Measurements from ENCODE around the gene FBXW5. TPM values are rescaled to one million over a fixed set of nuclear protein-coding genes. Genes with fewer than 3 reads are reported as not detected.

The FBXW5 gene
- total and polyA plus RNA-seq, 8 donors: 56.2 to 117 (median 64.1) TPM

DNA sequence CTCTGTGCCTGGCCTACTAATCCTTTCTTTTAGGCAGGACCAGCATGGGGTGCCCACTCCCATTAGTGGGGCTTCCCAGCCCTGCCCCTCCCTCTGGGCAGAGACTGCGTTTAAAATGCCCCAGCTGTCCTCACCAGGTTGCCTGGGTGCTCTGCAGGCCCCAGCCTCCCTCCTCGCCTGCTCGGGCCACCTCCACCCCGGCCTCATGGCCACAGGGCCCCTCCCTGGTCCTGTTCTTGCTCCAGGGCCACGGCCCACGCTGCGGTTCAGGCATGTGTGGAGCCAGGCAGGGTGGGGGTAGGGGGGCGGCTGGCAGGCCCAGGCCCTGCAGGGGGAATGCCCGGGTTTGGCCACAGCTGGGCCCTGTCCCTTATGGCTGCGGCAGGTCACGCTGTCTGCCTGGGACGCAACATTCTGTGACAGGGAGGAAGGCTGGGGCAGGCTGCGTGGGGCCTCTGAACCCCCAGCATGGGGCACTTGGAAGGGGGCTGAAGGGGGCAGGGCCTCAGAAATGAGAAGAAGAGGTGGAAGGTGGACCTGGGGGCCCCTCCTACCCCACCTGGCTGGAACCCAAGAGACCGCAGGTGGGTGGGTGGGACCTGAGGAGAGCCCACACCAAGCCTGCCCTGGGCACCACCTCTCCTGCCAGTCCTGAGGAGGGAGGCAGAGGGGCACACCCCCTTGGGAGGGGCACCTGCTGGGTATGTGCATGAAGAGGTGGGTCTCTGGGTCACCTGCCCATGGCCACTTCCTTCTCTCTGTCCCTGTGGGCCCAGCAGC lies 7.2 kb upstream of the FBXW5 start, which contains the start of gene LCN12:
LCN12 (plus strand) TSS at position 733 of the 780 bp plus-strand sequence. CDS start 55 bp downstream, outside the sequence.
- peak within 1 kb of the TSS; percentile 42 to 94 (median 94) for H3K27ac ChIP-seq
- TF ChIP-seq, protein P1, sequence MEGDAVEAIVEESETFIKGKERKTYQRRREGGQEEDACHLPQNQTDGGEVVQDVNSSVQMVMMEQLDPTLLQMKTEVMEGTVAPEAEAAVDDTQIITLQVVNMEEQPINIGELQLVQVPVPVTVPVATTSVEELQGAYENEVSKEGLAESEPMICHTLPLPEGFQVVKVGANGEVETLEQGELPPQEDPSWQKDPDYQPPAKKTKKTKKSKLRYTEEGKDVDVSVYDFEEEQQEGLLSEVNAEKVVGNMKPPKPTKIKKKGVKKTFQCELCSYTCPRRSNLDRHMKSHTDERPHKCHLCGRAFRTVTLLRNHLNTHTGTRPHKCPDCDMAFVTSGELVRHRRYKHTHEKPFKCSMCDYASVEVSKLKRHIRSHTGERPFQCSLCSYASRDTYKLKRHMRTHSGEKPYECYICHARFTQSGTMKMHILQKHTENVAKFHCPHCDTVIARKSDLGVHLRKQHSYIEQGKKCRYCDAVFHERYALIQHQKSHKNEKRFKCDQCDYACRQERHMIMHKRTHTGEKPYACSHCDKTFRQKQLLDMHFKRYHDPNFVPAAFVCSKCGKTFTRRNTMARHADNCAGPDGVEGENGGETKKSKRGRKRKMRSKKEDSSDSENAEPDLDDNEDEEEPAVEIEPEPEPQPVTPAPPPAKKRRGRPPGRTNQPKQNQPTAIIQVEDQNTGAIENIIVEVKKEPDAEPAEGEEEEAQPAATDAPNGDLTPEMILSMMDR (IDR thresholded peaks at IDR 0.05): no peak
- FAIRE-seq (no peak), ATAC-seq (no peak), DNase-seq (peak in 2 of 6 donors; percentile 50 to 80)
- H3K9me3 ChIP-seq: no peaks in the 10 kb centered on the region
- intact Hi-C loops (cut with DNase I): loop anchor here in 1 of 3 donors (10.0 kb wide), 1 partner anchor 73 kb away; the partner anchor contains the start of gene ABCA2
- H3K4me1 ChIP-seq: peaks cover 0 to 18% (median 0%) of the 10 kb centered on the region in 3 donors
- H3K27me3 ChIP-seq: no peaks in the 10 kb centered on the region
- 73 to 82% methylated on average over 13 to 14 of the region's 14 CpGs for WGBS, 2 donors
- H3K36me3 ChIP-seq: no peaks in the 10 kb centered on the region
- H3K4me3 ChIP-seq: no peak within 1 kb of the TSS

DNA sequence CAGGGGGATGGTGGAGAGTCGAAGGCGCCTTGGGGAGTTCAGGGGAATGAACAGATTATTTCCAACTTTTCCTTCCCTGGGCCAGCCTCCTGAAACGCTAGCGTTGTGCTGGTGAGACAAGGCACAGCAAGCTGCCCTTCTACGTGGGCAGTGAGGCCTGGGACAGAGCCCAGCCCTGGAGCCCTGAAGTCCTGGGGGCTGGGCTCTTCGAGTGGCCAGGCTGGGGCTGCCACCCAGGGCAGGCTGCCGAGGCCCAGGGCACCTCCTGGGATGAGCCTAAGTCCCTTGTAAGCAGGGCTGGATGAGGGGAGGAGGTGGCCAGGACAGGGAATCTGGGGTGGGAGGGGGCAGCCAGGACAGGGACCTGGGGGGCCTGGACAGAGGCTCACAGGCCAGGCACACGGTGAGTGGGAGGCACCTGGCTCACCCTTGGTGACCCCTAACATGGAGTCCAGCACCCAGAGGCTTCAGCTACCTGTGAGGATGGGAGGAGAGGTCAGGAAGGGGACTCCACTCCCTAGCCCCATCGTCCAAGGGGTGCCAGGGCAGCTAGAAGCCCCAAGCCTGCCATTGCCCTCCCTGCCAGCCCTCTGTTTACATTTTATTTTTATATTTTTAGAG lies 6.2 kb upstream of the FBXW5 start:
- H3K36me3 ChIP-seq: no peaks in the 10 kb centered on the region
- TF ChIP-seq, protein P1 (IDR thresholded peaks at IDR 0.05): no peak
- no peaks in the 10 kb centered on the region for H3K27me3 ChIP-seq
- no peaks in the 10 kb centered on the region for H3K9me3 ChIP-seq
- DNase-seq (peak in 2 of 6 donors; percentile 54 to 65), ATAC-seq (peak; percentile 19 to 46 (median 22)), FAIRE-seq (no peak)
- peaks cover 0 to 18% (median 0%) of the 10 kb centered on the region in 3 donors for H3K4me1 ChIP-seq
- peak overlapping the region; percentile 93 to 94 (median 94) for H3K27ac ChIP-seq
- peak overlapping the region; percentile 58 to 71 (median 66) for H3K4me3 ChIP-seq
- 13 to 14% methylated on average over 8 to 9 of the region's 9 CpGs for WGBS, 2 donors
- intact Hi-C loops (cut with DNase I): loop anchor here in 1 of 3 donors (10.0 kb wide), 1 partner anchor 74 kb away; the partner anchor contains the start of gene ABCA2

DNA sequence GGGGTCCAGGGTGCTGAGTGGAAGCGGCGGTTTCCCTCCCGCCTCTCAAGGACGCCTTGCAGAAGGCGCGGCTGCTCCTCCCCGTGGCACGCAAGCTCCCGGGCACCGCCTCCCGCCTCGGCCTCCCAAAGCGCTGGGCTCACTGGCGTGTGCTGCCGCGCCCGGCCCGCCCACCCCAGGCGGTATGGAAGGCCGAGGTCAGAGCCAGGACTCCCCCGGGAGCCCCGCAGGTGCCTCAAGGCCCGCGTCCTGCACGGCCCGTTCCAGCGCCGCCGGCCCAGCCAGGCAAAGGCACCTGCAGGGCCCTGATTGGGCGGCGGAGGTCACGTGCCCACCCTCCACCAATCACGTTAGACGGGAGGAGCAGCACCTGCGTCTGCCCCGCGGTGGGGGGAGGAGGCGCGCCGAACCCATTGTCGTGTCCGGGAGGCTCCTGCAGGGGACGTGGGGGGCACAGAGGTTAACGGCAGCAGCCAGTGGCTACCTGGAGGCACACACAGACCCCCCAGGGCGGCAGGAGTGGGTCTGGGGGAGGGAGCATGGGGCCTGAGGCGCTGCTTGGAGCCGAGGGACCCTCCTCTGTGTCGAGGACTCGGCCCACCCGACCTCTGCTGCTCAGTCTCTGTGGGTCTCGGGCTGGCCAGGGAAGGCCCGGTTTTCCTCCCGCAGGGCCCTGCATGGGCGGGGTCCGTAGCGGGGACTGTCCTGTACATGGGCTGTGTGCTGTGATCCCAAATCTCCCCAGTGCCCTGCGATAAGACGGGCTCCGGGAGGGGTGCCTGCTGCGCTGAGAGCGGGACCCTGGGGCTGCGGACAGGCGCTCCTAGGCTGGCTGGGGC lies 5.5 kb upstream of the FBXW5 start:
- DNase-seq: peak; percentile 96 to 99 (median 98)
- TF ChIP-seq, protein P1 (IDR thresholded peaks at IDR 0.05): peak in 1 of 4 donors; percentile 15
- H3K4me1 ChIP-seq: peaks cover 0 to 18% (median 0%) of the 10 kb centered on the region in 3 donors
- peak overlapping the region; percentile 93 to 94 (median 94) for H3K27ac ChIP-seq
- intact Hi-C loops (cut with DNase I): loop anchor here in 2 of 3 donors (5.0 to 10.0 kb wide), 4 partner anchors 75 to 155 kb away; partner anchors contain the start of genes ABCA2 (in 1 of the 2), AJM1 (in 1 of the 2), CCDC183 (in 1 of the 2) and PHPT1 (in 1 of the 2)
- no peaks in the 10 kb centered on the region for H3K9me3 ChIP-seq
- 1 to 2% methylated on average over 37 to 63 of the region's 63 CpGs for WGBS, 2 donors
- no peaks in the 10 kb centered on the region for H3K36me3 ChIP-seq
- H3K27me3 ChIP-seq: no peaks in the 10 kb centered on the region
- ATAC-seq: peak; percentile 92 to 95 (median 94)
- H3K4me3 ChIP-seq: peak overlapping the region; percentile 58 to 71 (median 66)
- no peak for FAIRE-seq

DNA sequence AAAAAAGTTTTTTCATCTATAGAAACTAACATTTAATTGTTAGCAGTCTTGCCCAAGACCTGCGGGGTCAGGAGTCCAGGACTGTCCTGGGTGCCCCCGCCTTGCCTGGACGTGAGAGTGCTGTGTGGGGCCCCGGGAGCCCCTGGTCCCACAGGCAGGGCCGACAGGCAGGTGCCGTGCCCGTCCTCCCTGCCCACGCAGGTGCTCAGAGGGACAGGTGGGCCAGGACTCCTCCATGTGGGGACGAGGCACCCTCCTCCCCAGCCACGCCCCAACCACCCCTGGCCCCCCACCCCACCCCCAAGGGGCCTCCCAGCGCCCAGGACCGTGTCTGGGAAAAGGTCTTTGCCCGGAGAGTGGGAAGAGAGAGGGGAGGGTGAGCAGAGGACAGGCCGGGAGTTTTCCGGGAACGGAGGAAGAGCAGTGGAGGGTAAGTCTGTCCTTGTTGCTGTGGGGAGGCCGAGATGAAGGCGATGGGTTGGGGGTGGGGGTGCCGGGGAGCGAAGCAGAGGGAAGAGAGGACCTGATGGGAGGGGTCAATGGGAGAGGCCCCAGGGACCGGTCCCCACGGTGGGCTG lies 4.8 kb upstream of the FBXW5 start:
- TF ChIP-seq, protein P1 (IDR thresholded peaks at IDR 0.05): no peak
- H3K27me3 ChIP-seq: no peaks in the 10 kb centered on the region
- ATAC-seq: peak; percentile 9 to 16 (median 12)
- no peak for FAIRE-seq
- H3K4me3 ChIP-seq: peak overlapping the region; percentile 58 to 71 (median 66)
- H3K9me3 ChIP-seq: no peaks in the 10 kb centered on the region
- H3K27ac ChIP-seq: peak overlapping the region; percentile 93 to 94 (median 94)
- peaks cover 0 to 18% (median 0%) of the 10 kb centered on the region in 3 donors for H3K4me1 ChIP-seq
- peak in 2 of 6 donors; percentile 46 to 84 for DNase-seq
- H3K36me3 ChIP-seq: no peaks in the 10 kb centered on the region
- WGBS, 2 donors: 8 to 9% methylated on average over 19 to 21 of the region's 22 CpGs
- intact Hi-C loops (cut with DNase I): loop anchor here in 1 of 3 donors (5.0 to 10.0 kb wide), 3 partner anchors 88 to 155 kb away; partner anchors contain the start of genes AJM1, CCDC183, PHPT1 and TMEM141
